HCT116 (cell line): ENCODE measurements around the gene MAST4.

Source experiments
- EZH2 ChIP-seq: fragments of 200-600 bp; sonication (generic); IDR thresholded peaks from 2 replicates; pipeline ENCODE4 v1.6.1; 2017; ENCODE audit warnings: antibody characterized with exemption, mixed run types
- POLR2A ChIP-seq: IDR thresholded peaks from 2 replicates; pipeline ENCODE4 v1.7.0; 2011; ENCODE audit warnings: borderline replicate concordance; ENCODE audit not compliant: insufficient read depth, insufficient read length; ENCODE audit errors: extremely low read depth
- TF ChIP-seq, protein P1 (sequence below), 3 experiments: fragments of 200-600 bp in 1 of 3; sonication (generic) in 1 of 3; IDR thresholded peaks in 2 of 3; conservative IDR thresholded peaks in 1 of 3; 2 replicates each; pipeline ENCODE4 v1.5.1; 2012 to 2017; ENCODE audit warnings: low read depth in 2 of 3, low read length in 2 of 3, antibody characterized with exemption in 1 of 3, borderline replicate concordance in 1 of 3, control low read depth in 1 of 3, mild to moderate bottlenecking in 1 of 3, mixed read lengths in 1 of 3, mixed run types in 1 of 3, moderate library complexity in 1 of 3; ENCODE audit not compliant: insufficient read depth in 1 of 3

DNA sequence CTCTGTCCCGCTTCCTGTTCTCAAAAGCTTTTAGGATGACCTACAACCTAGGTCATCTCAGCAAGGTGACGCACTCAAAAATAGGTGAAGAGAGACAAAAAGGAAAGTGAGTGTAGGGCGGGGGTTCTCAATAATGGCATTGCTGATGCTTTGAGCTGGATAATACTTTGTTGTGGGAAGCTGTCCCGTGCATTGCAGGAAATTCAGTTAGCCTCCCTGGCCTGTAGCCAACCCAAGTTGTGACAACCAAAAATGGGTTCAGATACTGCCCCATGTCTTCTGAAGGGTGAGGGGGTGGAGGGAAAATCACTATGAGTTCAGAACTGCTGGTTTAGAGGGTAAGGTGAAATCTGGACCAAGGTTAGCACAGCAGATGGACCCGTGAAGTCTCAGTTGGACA lies 151.4 kb downstream of the MAST4 start:
- TF ChIP-seq POLR2A (no peak), EZH2 (no peak)
- TF ChIP-seq, protein P1, sequence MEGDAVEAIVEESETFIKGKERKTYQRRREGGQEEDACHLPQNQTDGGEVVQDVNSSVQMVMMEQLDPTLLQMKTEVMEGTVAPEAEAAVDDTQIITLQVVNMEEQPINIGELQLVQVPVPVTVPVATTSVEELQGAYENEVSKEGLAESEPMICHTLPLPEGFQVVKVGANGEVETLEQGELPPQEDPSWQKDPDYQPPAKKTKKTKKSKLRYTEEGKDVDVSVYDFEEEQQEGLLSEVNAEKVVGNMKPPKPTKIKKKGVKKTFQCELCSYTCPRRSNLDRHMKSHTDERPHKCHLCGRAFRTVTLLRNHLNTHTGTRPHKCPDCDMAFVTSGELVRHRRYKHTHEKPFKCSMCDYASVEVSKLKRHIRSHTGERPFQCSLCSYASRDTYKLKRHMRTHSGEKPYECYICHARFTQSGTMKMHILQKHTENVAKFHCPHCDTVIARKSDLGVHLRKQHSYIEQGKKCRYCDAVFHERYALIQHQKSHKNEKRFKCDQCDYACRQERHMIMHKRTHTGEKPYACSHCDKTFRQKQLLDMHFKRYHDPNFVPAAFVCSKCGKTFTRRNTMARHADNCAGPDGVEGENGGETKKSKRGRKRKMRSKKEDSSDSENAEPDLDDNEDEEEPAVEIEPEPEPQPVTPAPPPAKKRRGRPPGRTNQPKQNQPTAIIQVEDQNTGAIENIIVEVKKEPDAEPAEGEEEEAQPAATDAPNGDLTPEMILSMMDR (IDR thresholded peaks at IDR 0.05 in 2 of 3, conservative IDR thresholded peaks at IDR 0.05 in 1 of 3; ENCODE audit: borderline replicate concordance in 1 of 3, insufficient read depth in 1 of 3, low read depth in 2 of 3, low read length in 2 of 3): no peak
